ENCODE data around the gene TUBA4A.

TUBA4A gene

DNA sequence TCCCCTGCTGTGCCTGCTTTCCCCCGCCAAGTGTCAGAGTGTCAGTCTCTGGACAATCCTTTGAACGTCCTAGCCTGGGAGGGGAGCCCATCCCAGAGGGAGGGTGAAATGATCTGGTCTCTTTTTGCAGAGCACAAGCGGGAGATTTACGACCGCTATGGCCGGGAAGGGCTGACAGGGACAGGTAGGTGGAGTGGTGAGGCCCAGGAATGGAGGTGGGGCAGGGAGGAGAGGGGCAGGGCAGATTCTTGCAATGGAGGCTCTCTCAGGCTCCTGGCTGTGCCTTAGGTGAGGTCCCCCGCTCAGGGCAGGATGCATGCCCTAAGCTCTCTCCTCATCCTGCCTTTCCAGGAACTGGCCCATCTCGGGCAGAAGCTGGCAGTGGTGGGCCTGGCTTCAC lies 27.9 kb upstream of the TUBA4A start:
- no peak for DNase-seq (ENCODE audit: low read depth)
- in situ Hi-C loops (cut with HindIII; ENCODE audit: low sequenced_read_pairs), result no loop called here
- H3K4me3 ChIP-seq (ENCODE audit: low read depth, low read length), result no peak overlapping the region

DNA sequence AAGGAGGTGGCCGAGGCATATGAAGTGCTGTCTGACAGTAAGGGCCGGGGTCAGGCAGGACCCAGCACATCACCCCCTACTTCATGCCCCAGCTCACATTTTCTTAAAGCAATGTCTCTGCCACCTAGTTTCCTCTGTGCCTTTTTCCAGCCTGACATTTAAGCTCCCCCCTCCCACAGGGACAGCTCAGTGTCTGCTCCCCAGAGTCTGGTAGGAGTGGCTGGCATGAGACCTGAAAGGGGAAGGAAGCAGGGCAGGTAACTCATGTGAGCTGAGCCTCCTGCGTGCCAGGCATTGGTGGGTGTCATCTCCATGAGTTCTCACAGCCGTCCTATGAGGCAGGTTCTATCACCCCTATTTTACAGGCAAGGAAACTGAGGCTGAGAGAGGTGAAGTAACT lies 26.9 kb upstream of the TUBA4A start:
- no peak for DNase-seq (ENCODE audit: low read depth)
- TF ChIP-seq, protein P1, sequence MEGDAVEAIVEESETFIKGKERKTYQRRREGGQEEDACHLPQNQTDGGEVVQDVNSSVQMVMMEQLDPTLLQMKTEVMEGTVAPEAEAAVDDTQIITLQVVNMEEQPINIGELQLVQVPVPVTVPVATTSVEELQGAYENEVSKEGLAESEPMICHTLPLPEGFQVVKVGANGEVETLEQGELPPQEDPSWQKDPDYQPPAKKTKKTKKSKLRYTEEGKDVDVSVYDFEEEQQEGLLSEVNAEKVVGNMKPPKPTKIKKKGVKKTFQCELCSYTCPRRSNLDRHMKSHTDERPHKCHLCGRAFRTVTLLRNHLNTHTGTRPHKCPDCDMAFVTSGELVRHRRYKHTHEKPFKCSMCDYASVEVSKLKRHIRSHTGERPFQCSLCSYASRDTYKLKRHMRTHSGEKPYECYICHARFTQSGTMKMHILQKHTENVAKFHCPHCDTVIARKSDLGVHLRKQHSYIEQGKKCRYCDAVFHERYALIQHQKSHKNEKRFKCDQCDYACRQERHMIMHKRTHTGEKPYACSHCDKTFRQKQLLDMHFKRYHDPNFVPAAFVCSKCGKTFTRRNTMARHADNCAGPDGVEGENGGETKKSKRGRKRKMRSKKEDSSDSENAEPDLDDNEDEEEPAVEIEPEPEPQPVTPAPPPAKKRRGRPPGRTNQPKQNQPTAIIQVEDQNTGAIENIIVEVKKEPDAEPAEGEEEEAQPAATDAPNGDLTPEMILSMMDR (IDR thresholded peaks at IDR 0.05; ENCODE audit: low read depth, low read length, missing control alignments), result no peak
- no peak overlapping the region for H3K4me3 ChIP-seq (ENCODE audit: low read depth, low read length)
- in situ Hi-C loops (cut with HindIII; ENCODE audit: low sequenced_read_pairs), result no loop called here

More for the DNA sequence above, 27.9 kb upstream of the TUBA4A start:
- TF ChIP-seq, protein P1 (IDR thresholded peaks at IDR 0.05; ENCODE audit: low read depth, low read length, missing control alignments), result no peak

DNA sequence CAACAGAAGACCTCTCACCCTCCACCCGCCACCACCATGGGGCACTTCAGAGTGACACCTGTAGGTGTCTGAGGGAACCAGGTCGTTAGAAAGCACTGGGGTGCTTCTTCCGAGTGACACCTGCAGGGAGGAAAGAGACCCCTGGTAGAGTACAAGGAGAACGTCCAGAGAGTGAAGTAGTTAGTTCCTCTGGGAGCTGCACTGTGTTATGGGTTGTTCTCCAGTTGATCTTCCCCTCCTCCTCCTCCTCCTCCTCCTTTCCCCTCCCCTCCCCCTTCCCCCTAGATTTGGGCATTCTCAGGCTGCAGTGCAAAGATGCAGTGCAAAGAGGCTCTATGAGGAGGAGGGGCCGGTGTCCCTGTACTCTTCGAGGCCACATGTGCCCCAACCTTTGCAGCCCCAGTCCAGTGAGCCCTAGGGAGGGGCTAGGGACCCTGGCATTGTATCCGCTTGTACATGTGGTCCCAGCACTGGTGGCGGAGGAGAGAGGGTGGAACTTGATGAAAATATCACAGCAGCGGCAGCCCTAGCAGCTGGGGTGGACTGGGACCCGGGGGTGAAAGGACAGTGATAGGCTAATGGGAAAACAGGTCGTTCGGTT lies 26.3 kb upstream of the TUBA4A start:
- H3K4me3 ChIP-seq (ENCODE audit: low read depth, low read length), result peak overlapping the region; percentile 61
- DNase-seq (ENCODE audit: low read depth), result no peak
- TF ChIP-seq, protein P1 (IDR thresholded peaks at IDR 0.05; ENCODE audit: low read depth, low read length, missing control alignments), result no peak
- in situ Hi-C loops (cut with HindIII; ENCODE audit: low sequenced_read_pairs), result no loop called here

DNA sequence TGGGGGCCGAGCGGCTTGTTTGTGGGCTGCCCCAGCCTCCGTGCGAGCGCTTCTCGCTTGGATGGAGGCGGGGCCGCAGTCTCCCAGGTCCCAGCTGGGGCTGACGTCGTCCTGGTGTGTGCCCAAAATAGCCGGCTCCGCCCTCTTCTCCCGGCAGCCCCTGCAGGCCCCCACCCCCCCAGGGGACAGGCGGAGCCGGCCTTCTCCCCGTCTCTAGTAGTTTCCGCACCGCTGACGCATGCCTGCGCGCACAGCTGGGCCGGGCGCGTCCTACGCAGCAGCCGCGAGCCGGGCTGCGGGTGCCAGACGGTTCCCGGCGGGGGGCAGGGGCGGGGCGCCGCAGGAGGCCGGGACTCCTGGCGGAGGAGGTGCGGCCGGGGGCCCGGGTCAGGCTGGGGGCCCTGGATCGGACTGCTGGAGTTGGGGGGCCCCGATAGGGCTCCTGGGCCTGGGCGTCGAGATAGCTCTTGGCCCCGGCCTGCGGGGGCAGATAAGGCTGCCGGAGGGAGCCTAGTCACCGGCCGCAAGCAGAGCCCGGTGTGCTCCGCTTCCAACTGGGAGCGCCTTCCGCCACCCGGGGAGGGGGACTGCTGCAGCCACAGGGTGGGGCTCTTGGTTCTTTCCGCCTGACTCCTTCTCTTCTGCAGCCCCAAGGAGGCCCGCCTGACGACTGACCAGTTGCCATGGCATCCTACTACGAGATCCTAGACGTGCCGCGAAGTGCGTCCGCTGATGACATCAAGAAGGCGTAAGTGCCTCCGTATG lies 25.6 kb upstream of the TUBA4A start, which contains the start of gene DNAJB2:
Gene DNAJB2, plus strand, starts transcription at position 216 of the 765 bp plus-strand sequence. Its CDS starts 468 bp downstream, at position 684.
- in situ Hi-C loops (cut with HindIII; ENCODE audit: low sequenced_read_pairs), result no loop called here
- H3K4me3 ChIP-seq (ENCODE audit: low read depth, low read length), result peak within 1 kb of the TSS; percentile 61
- TF ChIP-seq, protein P1 (IDR thresholded peaks at IDR 0.05; ENCODE audit: low read depth, low read length, missing control alignments), result peak; percentile 1
- DNase-seq (ENCODE audit: low read depth), result peak; percentile 94

DNA sequence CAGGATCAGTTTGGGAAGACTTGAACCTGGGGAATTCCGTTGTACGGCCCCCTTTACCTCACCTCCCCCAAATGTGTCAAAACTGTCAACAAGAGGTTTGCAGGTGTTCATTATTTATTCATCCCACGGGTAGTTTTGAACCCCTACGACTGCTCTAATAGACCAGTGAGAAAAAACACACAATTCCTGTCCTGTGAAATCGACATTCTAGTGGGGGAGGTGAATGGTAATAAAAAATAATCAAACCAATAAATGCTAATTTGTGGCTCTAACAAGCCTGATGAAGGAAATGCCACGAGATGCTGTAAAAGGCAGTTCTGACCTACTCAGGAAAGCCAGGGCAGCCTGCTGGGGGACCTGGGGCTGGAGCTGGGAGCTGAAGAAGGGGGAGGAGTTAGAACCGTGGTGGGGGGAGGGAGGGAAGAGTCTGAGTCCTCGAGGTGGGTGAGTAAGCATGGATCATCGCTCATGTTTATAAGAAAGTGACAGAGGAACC lies 25.0 kb upstream of the TUBA4A start:
- H3K4me3 ChIP-seq (ENCODE audit: low read depth, low read length), result peak overlapping the region; percentile 61
- TF ChIP-seq, protein P1 (IDR thresholded peaks at IDR 0.05; ENCODE audit: low read depth, low read length, missing control alignments), result no peak
- in situ Hi-C loops (cut with HindIII; ENCODE audit: low sequenced_read_pairs), result no loop called here
- DNase-seq (ENCODE audit: low read depth), result no peak

DNA sequence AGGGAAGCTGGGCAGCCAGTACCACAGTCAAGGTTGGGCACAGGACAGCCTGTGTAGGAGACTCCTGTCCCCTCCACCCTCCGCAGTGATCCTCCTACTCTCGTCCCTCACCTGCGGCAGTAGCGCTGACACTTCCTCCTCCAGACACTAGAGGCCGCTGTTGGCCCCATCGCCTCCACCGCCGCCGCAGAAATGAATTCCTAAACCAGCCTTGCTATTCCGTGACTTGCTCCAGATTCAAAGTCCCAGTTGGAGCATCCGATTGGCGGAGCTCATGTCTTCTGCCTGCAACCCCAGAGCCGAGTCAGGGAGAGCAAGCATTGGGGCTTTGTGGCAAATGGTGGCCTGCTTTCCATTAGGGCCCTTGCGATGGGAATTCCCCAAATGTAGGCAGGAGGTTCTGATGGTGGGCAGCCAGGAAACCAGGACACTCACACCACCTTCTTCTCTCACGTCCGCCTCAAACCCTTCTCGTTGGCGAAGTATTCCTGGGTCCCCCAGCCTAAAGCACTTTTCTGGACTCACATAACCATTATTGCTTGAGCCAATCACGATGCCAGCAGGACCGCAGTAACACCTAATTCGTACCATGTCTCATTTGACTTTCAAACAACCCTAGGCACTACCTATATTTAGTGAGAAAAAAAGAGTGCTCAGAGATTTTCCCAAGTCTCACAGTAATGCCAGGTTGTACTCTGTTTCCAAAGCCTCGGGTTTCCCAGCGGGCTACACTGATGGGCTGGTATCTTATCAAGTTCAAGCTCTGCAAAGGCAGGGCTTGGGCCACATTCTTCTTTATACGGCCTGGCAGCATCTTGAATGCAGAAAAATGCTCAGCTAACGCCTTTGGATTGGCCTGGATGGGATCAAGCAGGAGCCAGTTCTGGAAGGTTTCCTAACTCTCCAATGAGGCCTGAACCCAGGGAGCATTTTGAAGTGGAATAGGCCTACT lies 24.3 kb upstream of the TUBA4A start:
- DNase-seq (ENCODE audit: low read depth), result peak; percentile 33
- TF ChIP-seq, protein P1 (IDR thresholded peaks at IDR 0.05; ENCODE audit: low read depth, low read length, missing control alignments), result peak; percentile 97
- in situ Hi-C loops (cut with HindIII; ENCODE audit: low sequenced_read_pairs), result no loop called here
- no peak overlapping the region for H3K4me3 ChIP-seq (ENCODE audit: low read depth, low read length)

All from astrocyte of the cerebellum (primary cell).